Measurements from ENCODE around the gene OLAH. TPM values are rescaled to one million over a fixed set of nuclear protein-coding genes. Genes with fewer than 3 reads are reported as not detected.

Gene OLAH
- total RNA-seq, 4 donors from 2014 or later, result 1.1 to 14.2 (median 2.2) TPM; not detected in 1

GRCh38 chr10:15046626-15047025 is 2.9 kb downstream of the OLAH start:
- 43 to 50% methylated on average over 1 to 5 of the region's 5 CpGs for WGBS, 2 donors (ENCODE audit: low coverage in 1 of 2)
- Histone ChIP-seq H3K9me3 (no peaks in the 10 kb centered on the region), H3K36me3 (no peaks in the 10 kb centered on the region), H3K4me3 (no peak overlapping the region), H3K4me1 (no peaks in the 10 kb centered on the region), H3K27me3 (no peaks in the 10 kb centered on the region), H3K27ac (no peak overlapping the region)
- ATAC-seq, result no peak
- no peak for TF ChIP-seq POLR2A (IDR thresholded peaks at IDR 0.05)
- TF ChIP-seq CTCF (IDR thresholded peaks at IDR 0.05), result no peak
- no peak for TF ChIP-seq POLR2AphosphoS5 (IDR thresholded peaks at IDR 0.05)
- TF ChIP-seq EP300 (IDR thresholded peaks at IDR 0.05), result no peak

- ATAC-seq, result no peak
- Histone ChIP-seq H3K27me3 (no peaks in the 10 kb centered on the region), H3K4me3 (no peak overlapping the region), H3K4me1 (no peaks in the 10 kb centered on the region), H3K27ac (no peak overlapping the region), H3K36me3 (no peaks in the 10 kb centered on the region), H3K9me3 (no peaks in the 10 kb centered on the region)
- TF ChIP-seq EP300 (IDR thresholded peaks at IDR 0.05) (no peak), POLR2A (IDR thresholded peaks at IDR 0.05) (no peak), POLR2AphosphoS5 (IDR thresholded peaks at IDR 0.05) (no peak), CTCF (IDR thresholded peaks at IDR 0.05) (no peak)
Observed at GRCh38 chr10:15049533-15049932, 5.8 kb downstream of the OLAH start.

GRCh38 chr10:15052121-15052520 is 8.4 kb downstream of the OLAH start:
- Histone ChIP-seq H3K27ac (no peak overlapping the region), H3K4me1 (no peaks in the 10 kb centered on the region), H3K4me3 (no peak overlapping the region), H3K9me3 (no peaks in the 10 kb centered on the region), H3K36me3 (no peaks in the 10 kb centered on the region), H3K27me3 (no peaks in the 10 kb centered on the region)
- 59 to 72% methylated on average over 3 to 7 of the region's 7 CpGs for WGBS, 2 donors (ENCODE audit: low coverage in 1 of 2)
- no peak for TF ChIP-seq CTCF (IDR thresholded peaks at IDR 0.05)
- ATAC-seq, result no peak

DNA sequence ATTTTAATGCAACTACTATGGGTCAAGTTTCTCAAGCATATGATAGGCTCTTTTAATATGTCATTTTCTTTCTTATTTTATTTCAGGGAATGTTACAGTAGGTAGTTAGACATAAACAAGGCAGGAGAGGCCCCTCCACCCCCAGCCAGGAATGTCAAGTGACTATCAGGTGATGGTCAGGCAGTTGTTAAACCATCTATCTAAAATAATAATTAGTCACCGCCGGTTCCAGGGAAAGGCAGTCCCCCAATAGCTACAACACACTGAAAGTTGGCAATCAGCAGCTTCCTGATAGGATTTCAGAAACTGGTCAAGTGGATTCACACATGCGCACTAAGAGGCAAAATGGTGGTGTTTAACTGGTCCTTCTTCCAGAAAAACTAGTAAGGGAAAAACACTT is 9.3 kb downstream of the OLAH start:
- ATAC-seq, result no peak
- Histone ChIP-seq H3K4me3 (no peak overlapping the region), H3K9me3 (no peaks in the 10 kb centered on the region), H3K36me3 (no peaks in the 10 kb centered on the region), H3K27me3 (no peaks in the 10 kb centered on the region), H3K4me1 (no peaks in the 10 kb centered on the region), H3K27ac (no peak overlapping the region)
- WGBS, 2 donors (ENCODE audit: low coverage in 1 of 2), result 86 to 100% methylated on average over 1 to 3 of the region's 3 CpGs
- TF ChIP-seq POLR2A (IDR thresholded peaks at IDR 0.05) (no peak), EP300 (IDR thresholded peaks at IDR 0.05) (no peak), POLR2AphosphoS5 (IDR thresholded peaks at IDR 0.05) (no peak), CTCF (IDR thresholded peaks at IDR 0.05) (no peak)

GRCh38 chr10:15058689-15059088 is 14.9 kb downstream of the OLAH start:
- Histone ChIP-seq H3K27me3 (peaks cover 6% of the 10 kb centered on the region), H3K4me3 (no peak overlapping the region), H3K36me3 (no peaks in the 10 kb centered on the region), H3K4me1 (no peaks in the 10 kb centered on the region), H3K9me3 (peaks cover 0 to 27% (median 0%) of the 10 kb centered on the region in 3 donors), H3K27ac (no peak overlapping the region)
- no peak for ATAC-seq
- TF ChIP-seq POLR2A (IDR thresholded peaks at IDR 0.05), result no peak
- no peak for TF ChIP-seq EP300 (IDR thresholded peaks at IDR 0.05)
- no peak for TF ChIP-seq POLR2AphosphoS5 (IDR thresholded peaks at IDR 0.05)
- TF ChIP-seq CTCF (IDR thresholded peaks at IDR 0.05), result no peak
- 28 to 80% methylated on average over 1 of the region's 1 CpG for WGBS, 2 donors (ENCODE audit: low coverage in 1 of 2)
